Measurements from ENCODE around the gene CNOT8. TPM values are rescaled to one million over a fixed set of nuclear protein-coding genes. Genes with fewer than 3 reads are reported as not detected.
"Not testable (repeated sequence)": the region's sequence is repeated elsewhere in the genome, so short reads cannot be mapped to it uniquely, and the experiment has no call there.

CNOT8 gene
- total RNA-seq, 1 donor from 2014 or later, result 55.7 TPM

DNA sequence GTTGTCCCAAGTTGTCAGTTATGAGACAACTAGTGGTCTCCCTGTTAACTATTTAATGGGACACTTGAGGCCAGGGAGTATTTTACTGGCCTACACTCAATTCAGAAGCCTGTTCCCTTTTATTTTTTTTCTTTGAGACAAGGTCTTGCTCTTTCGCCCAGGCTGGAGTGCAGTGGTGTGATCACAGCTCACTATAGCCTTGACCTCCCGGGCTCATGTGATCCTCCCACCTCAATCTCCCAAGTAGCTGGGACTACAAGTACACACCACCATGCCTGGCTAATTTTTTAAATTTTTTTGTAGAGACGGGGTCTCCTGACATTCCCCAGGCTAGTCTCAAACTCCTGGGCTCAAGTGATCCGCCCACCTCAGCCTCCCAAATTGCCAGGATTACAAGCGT, 35.5 kb upstream of the CNOT8 start:
- H3K27me3 Mint-ChIP-seq (ENCODE audit: insufficient read depth); H3K4me3 Mint-ChIP-seq; H3K27ac Mint-ChIP-seq; intact Hi-C loops (cut with micrococcal nuclease); H3K9me3 Mint-ChIP-seq; DNase-seq (ENCODE audit: low spot score): not testable (repeated sequence)
- H3K4me1 Mint-ChIP-seq (ENCODE audit: low read depth), result peaks cover 45% of the 10 kb centered on the region
- peaks cover 31% of the 10 kb centered on the region for H3K36me3 Mint-ChIP-seq (ENCODE audit: low read depth)

GRCh38 chr5:154823605-154824004, 34.8 kb upstream of the CNOT8 start:
- no peak overlapping the region for H3K27ac Mint-ChIP-seq

DNA sequence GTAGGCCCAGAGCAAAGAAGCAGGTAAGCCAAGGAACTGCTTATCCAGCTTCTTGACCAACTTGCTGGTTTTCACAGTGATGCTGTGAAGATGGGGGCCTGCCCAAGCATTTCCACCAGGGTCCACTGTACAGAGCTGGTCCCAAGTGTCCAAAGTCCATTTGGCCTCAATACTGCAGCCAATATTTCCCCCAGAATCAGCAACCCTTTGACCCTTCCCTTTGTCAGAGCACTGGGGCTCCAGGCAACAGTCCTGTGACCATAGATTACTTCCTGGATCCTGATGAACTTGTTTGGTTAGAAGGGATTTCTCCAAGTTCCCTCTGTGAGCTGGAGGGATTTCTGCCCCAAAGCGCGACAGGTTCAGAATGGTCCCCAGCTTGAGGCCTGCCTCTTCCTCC, 34.4 kb upstream of the CNOT8 start:
- intact Hi-C loops (cut with micrococcal nuclease), result no loop called here
- no peak overlapping the region for H3K4me3 Mint-ChIP-seq
- H3K4me1 Mint-ChIP-seq (ENCODE audit: low read depth), result peaks cover 43% of the 10 kb centered on the region
- no peaks in the 10 kb centered on the region for H3K9me3 Mint-ChIP-seq
- no peak for DNase-seq (ENCODE audit: low spot score)
- H3K36me3 Mint-ChIP-seq (ENCODE audit: low read depth), result peaks cover 28% of the 10 kb centered on the region
- H3K27ac Mint-ChIP-seq, result no peak overlapping the region
- no peaks in the 10 kb centered on the region for H3K27me3 Mint-ChIP-seq (ENCODE audit: insufficient read depth)

More at GRCh38 chr5:154823605-154824004, 34.8 kb upstream of the CNOT8 start:
- H3K4me1 Mint-ChIP-seq (ENCODE audit: low read depth), result peaks cover 45% of the 10 kb centered on the region
- peaks cover 28% of the 10 kb centered on the region for H3K36me3 Mint-ChIP-seq (ENCODE audit: low read depth)
- no peaks in the 10 kb centered on the region for H3K9me3 Mint-ChIP-seq
- H3K4me3 Mint-ChIP-seq, result no peak overlapping the region
- H3K27me3 Mint-ChIP-seq (ENCODE audit: insufficient read depth), result no peaks in the 10 kb centered on the region
- DNase-seq (ENCODE audit: low spot score), result no peak
- intact Hi-C loops (cut with micrococcal nuclease), result no loop called here

- Mint-ChIP-seq H3K36me3 (ENCODE audit: low read depth) (peaks cover 26% of the 10 kb centered on the region), H3K27ac (peak overlapping the region; percentile 72), H3K27me3 (ENCODE audit: insufficient read depth) (no peaks in the 10 kb centered on the region), H3K4me3 (no peak overlapping the region), H3K4me1 (ENCODE audit: low read depth) (peaks cover 47% of the 10 kb centered on the region), H3K9me3 (no peaks in the 10 kb centered on the region)
- DNase-seq (ENCODE audit: low spot score), result no peak
- intact Hi-C loops (cut with micrococcal nuclease), result no loop called here
Measured at GRCh38 chr5:154829181-154829588, 29.2 kb upstream of the CNOT8 start.

DNA sequence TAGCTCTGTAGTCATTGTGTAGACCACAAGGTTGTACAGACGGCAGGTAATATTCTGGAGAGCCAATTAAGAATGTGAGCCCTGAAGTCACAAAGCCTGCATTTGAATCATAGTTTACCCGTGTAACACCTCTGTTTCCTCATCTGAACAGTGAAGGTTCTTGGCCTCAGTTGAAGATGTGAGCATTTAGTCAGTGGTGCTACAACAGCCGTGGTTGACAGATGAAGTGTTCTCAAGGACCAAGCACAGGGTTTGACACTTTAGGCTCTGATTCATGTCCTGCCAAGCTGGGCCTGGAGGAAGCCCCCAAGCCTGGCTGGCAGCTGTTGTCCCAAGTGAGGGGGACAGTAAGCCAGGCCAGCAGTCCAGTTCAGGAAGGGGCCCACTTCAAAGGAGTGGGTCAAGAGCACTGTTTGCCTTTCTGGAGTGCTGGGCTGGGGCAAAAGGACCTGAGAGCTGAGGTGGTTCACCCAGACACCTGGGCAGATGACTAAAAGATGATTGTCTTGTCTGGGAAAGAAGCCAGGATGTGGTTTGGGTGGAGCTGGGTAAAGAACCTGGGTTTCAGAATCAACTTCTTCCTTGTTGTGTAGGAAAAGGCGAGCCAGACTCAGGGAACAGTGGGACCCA, 28.7 kb upstream of the CNOT8 start:
- peak overlapping the region; percentile 72 for H3K27ac Mint-ChIP-seq
- intact Hi-C loops (cut with micrococcal nuclease), result no loop called here
- H3K9me3 Mint-ChIP-seq, result no peaks in the 10 kb centered on the region
- peaks cover 22% of the 10 kb centered on the region for H3K36me3 Mint-ChIP-seq (ENCODE audit: low read depth)
- no peaks in the 10 kb centered on the region for H3K27me3 Mint-ChIP-seq (ENCODE audit: insufficient read depth)
- peak overlapping the region; percentile 39 for H3K4me3 Mint-ChIP-seq
- H3K4me1 Mint-ChIP-seq (ENCODE audit: low read depth), result peaks cover 47% of the 10 kb centered on the region
- DNase-seq (ENCODE audit: low spot score), result peak; percentile 25

- Mint-ChIP-seq H3K4me1 (ENCODE audit: low read depth) (peaks cover 47% of the 10 kb centered on the region), H3K27me3 (ENCODE audit: insufficient read depth) (no peaks in the 10 kb centered on the region), H3K27ac (peak overlapping the region; percentile 72), H3K36me3 (ENCODE audit: low read depth) (peaks cover 21% of the 10 kb centered on the region), H3K4me3 (peak overlapping the region; percentile 39), H3K9me3 (no peaks in the 10 kb centered on the region)
- DNase-seq (ENCODE audit: low spot score), result no peak
- intact Hi-C loops (cut with micrococcal nuclease), result no loop called here
Measured at GRCh38 chr5:154830219-154830595, 28.2 kb upstream of the CNOT8 start.

GRCh38 chr5:154830596-154830995, 27.8 kb upstream of the CNOT8 start:
- intact Hi-C loops (cut with micrococcal nuclease), result no loop called here
- no peaks in the 10 kb centered on the region for H3K9me3 Mint-ChIP-seq
- H3K36me3 Mint-ChIP-seq (ENCODE audit: low read depth), result peaks cover 20% of the 10 kb centered on the region
- peaks cover 46% of the 10 kb centered on the region for H3K4me1 Mint-ChIP-seq (ENCODE audit: low read depth)
- no peak for DNase-seq (ENCODE audit: low spot score)
- H3K27me3 Mint-ChIP-seq (ENCODE audit: insufficient read depth), result no peaks in the 10 kb centered on the region
- peak overlapping the region; percentile 39 for H3K4me3 Mint-ChIP-seq
- H3K27ac Mint-ChIP-seq, result peak overlapping the region; percentile 72

GRCh38 chr5:154831451-154831850, 27.0 kb upstream of the CNOT8 start:
- no peak overlapping the region for H3K27ac Mint-ChIP-seq
- H3K27me3 Mint-ChIP-seq (ENCODE audit: insufficient read depth), result no peaks in the 10 kb centered on the region
- no peak overlapping the region for H3K4me3 Mint-ChIP-seq
- intact Hi-C loops (cut with micrococcal nuclease), result no loop called here
- peaks cover 40% of the 10 kb centered on the region for H3K4me1 Mint-ChIP-seq (ENCODE audit: low read depth)
- no peak for DNase-seq (ENCODE audit: low spot score)
- peaks cover 15% of the 10 kb centered on the region for H3K36me3 Mint-ChIP-seq (ENCODE audit: low read depth)
- H3K9me3 Mint-ChIP-seq, result no peaks in the 10 kb centered on the region

- intact Hi-C loops (cut with micrococcal nuclease); DNase-seq (ENCODE audit: low spot score); H3K27me3 Mint-ChIP-seq (ENCODE audit: insufficient read depth); H3K27ac Mint-ChIP-seq; H3K9me3 Mint-ChIP-seq; H3K4me3 Mint-ChIP-seq: not testable (repeated sequence)
- peaks cover 35% of the 10 kb centered on the region for H3K4me1 Mint-ChIP-seq (ENCODE audit: low read depth)
- H3K36me3 Mint-ChIP-seq (ENCODE audit: low read depth), result peaks cover 14% of the 10 kb centered on the region
Measured at GRCh38 chr5:154832804-154833203, 25.6 kb upstream of the CNOT8 start.

GRCh38 chr5:154834053-154834452, 24.4 kb upstream of the CNOT8 start:
- no peaks in the 10 kb centered on the region for H3K27me3 Mint-ChIP-seq (ENCODE audit: insufficient read depth)
- H3K9me3 Mint-ChIP-seq, result no peaks in the 10 kb centered on the region
- intact Hi-C loops (cut with micrococcal nuclease), result no loop called here
- peaks cover 25% of the 10 kb centered on the region for H3K4me1 Mint-ChIP-seq (ENCODE audit: low read depth)
- H3K27ac Mint-ChIP-seq, result no peak overlapping the region
- H3K4me3 Mint-ChIP-seq, result no peak overlapping the region
- DNase-seq (ENCODE audit: low spot score), result no peak
- H3K36me3 Mint-ChIP-seq (ENCODE audit: low read depth), result peaks cover 16% of the 10 kb centered on the region

- H3K4me3 Mint-ChIP-seq; H3K4me1 Mint-ChIP-seq (ENCODE audit: low read depth); H3K9me3 Mint-ChIP-seq; DNase-seq (ENCODE audit: low spot score); H3K27ac Mint-ChIP-seq; intact Hi-C loops (cut with micrococcal nuclease); H3K27me3 Mint-ChIP-seq (ENCODE audit: insufficient read depth): not testable (repeated sequence)
- H3K36me3 Mint-ChIP-seq (ENCODE audit: low read depth), result peaks cover 12% of the 10 kb centered on the region
Measured at GRCh38 chr5:154835701-154836052, 22.8 kb upstream of the CNOT8 start.

- Mint-ChIP-seq H3K9me3 (no peaks in the 10 kb centered on the region), H3K36me3 (ENCODE audit: low read depth) (peaks cover 11% of the 10 kb centered on the region), H3K27me3 (ENCODE audit: insufficient read depth) (no peaks in the 10 kb centered on the region), H3K27ac (no peak overlapping the region), H3K4me1 (ENCODE audit: low read depth) (peaks cover 5% of the 10 kb centered on the region), H3K4me3 (no peak overlapping the region)
- no peak for DNase-seq (ENCODE audit: low spot score)
- intact Hi-C loops (cut with micrococcal nuclease), result no loop called here
Measured at GRCh38 chr5:154836225-154836624, 22.2 kb upstream of the CNOT8 start.

GRCh38 chr5:154837009-154837901, 21.2 kb upstream of the CNOT8 start:
- no peaks in the 10 kb centered on the region for H3K4me1 Mint-ChIP-seq (ENCODE audit: low read depth)
- H3K27me3 Mint-ChIP-seq (ENCODE audit: insufficient read depth), result no peaks in the 10 kb centered on the region
- DNase-seq (ENCODE audit: low spot score), result no peak
- H3K9me3 Mint-ChIP-seq, result no peaks in the 10 kb centered on the region
- H3K4me3 Mint-ChIP-seq, result no peak overlapping the region
- no peak overlapping the region for H3K27ac Mint-ChIP-seq
- intact Hi-C loops (cut with micrococcal nuclease), result no loop called here
- peaks cover 7% of the 10 kb centered on the region for H3K36me3 Mint-ChIP-seq (ENCODE audit: low read depth)
